Esophagus squamous epithelium (tissue), 5 donors: ENCODE measurements around the gene NHSL2. TPM values are rescaled to one million over a fixed set of nuclear protein-coding genes. Genes with fewer than 3 reads are reported as not detected.

Experiments used
- DNase-seq: peaks from one replicate; lab custom pipeline; 2025; lab: John Stamatoyannopoulos, UW
- H3K27ac ChIP-seq, 4 donors: fragments of 200-600 bp; sonication (generic); one replicate each; pipeline ENCODE4 v1.5.1; 2016 to 2019; ENCODE audit warnings: mild to moderate bottlenecking in 1 of 4
- H3K27me3 ChIP-seq, 4 donors: fragments of 200-600 bp; sonication (generic); 1 replicate in 3 of 4; 2 replicates in 1 of 4; pipeline versions ENCODE4 v1.5.1 to v1.6.0; 2017 to 2021; ENCODE audit warnings: antibody characterized with exemption in 1 of 4
- H3K36me3 ChIP-seq, 3 donors: fragments of 200-600 bp; sonication (generic); one replicate each; pipeline ENCODE4 v1.5.1; 2016 to 2019
- H3K4me1 ChIP-seq, 3 donors: fragments of 200-600 bp; sonication (generic); one replicate each; pipeline ENCODE4 v1.5.1; 2017 to 2019
- H3K4me3 ChIP-seq, 4 donors: fragments of 200-600 bp; sonication (generic); 1 replicate in 3 of 4; 2 replicates in 1 of 4; pipeline ENCODE4 v1.5.1; 2016 to 2019; ENCODE audit warnings: mild to moderate bottlenecking in 2 of 4, moderate library complexity in 1 of 4
- H3K9me3 ChIP-seq, 3 donors: fragments of 200-600 bp; sonication (generic); one replicate each; pipeline ENCODE4 v1.5.1; 2016 to 2019
- POLR2A ChIP-seq, 4 donors: fragments of 450-650 bp; IDR thresholded peaks; one replicate each; pipeline ENCODE4 v1.6.1; 2017; ENCODE audit warnings: antibody characterized with exemption in 4 of 4, mild to moderate bottlenecking in 4 of 4, moderate library complexity in 3 of 4
- WGBS, 2 donors: methylation state at CpG; one replicate each; pipeline ENCODE4 v1.1.5; 2018; 5-methylcytosine and 5-hydroxymethylcytosine counted together
- intact Hi-C: fragments of 100-400 bp; cut with DNase I; formaldehyde crosslinking; loops from one replicate; pipeline ENCODE4 v1.15.0; 2022
- total RNA-seq, 4 donors: library from RNA; depleted of rRNA; stranded (reverse); fragments of >200 nt; gene quantifications; one replicate each; pipeline ENCODE4 v1.1.0, GENCODE V29; 2016
- TF ChIP-seq, protein P1 (sequence below), 6 experiments: fragments of 450-650 bp in 4 of 6; fragments of 200-600 bp in 2 of 6; sonication (generic) in 2 of 6; IDR thresholded peaks; one replicate each; pipeline ENCODE4 v1.5.1; 2016 to 2019; ENCODE audit warnings: antibody characterized with exemption in 6 of 6, mild to moderate bottlenecking in 4 of 6, moderate library complexity in 4 of 6
- donor health status: DM: yes; HTN: yes; CAD: no.

Gene NHSL2
- total RNA-seq, 4 donors from 2014 or later, result 0.23 to 7.1 (median 1.6) TPM

DNA sequence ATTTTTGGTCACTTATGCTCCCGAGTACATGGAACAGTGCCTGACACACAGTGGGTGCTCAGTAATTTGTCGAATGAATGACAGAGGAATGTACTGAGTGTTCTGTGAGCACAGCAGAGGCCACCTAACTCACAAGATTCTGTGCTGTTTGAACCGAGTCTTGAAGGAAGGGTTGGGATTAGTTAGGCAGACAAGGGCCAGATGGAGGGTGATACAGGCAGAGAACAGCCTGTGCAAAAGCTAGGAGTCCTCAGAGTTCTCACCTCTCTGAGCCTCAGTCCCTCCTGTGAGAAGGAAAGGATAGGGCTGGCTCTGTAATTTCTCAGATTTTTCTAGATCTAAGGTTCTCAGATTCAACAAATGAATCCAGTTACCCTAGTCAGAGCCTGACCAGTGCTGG lies 108.8 kb downstream of the NHSL2 start:
- Histone ChIP-seq H3K27me3 (peaks cover 0 to 5% (median 2%) of the 10 kb centered on the region in 4 donors), H3K36me3 (no peaks in the 10 kb centered on the region), H3K4me3 (no peak overlapping the region), H3K9me3 (no peaks in the 10 kb centered on the region), H3K4me1 (peaks cover 0 to 19% (median 7%) of the 10 kb centered on the region in 3 donors), H3K27ac (peak overlapping the region in 3 of 4 donors; percentile 57 to 68 (median 62))
- DNase-seq, result no peak
- 40 to 60% methylated on average over 1 to 3 of the region's 3 CpGs for WGBS, 2 donors
- TF ChIP-seq, protein P1, sequence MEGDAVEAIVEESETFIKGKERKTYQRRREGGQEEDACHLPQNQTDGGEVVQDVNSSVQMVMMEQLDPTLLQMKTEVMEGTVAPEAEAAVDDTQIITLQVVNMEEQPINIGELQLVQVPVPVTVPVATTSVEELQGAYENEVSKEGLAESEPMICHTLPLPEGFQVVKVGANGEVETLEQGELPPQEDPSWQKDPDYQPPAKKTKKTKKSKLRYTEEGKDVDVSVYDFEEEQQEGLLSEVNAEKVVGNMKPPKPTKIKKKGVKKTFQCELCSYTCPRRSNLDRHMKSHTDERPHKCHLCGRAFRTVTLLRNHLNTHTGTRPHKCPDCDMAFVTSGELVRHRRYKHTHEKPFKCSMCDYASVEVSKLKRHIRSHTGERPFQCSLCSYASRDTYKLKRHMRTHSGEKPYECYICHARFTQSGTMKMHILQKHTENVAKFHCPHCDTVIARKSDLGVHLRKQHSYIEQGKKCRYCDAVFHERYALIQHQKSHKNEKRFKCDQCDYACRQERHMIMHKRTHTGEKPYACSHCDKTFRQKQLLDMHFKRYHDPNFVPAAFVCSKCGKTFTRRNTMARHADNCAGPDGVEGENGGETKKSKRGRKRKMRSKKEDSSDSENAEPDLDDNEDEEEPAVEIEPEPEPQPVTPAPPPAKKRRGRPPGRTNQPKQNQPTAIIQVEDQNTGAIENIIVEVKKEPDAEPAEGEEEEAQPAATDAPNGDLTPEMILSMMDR (IDR thresholded peaks at IDR 0.05), result no peak
- TF ChIP-seq POLR2A (IDR thresholded peaks at IDR 0.05), result no peak
- intact Hi-C loops, result loop anchor here (10.0 kb wide), 1 partner anchor 105 kb away; no protein-coding TSS in a partner anchor

DNA sequence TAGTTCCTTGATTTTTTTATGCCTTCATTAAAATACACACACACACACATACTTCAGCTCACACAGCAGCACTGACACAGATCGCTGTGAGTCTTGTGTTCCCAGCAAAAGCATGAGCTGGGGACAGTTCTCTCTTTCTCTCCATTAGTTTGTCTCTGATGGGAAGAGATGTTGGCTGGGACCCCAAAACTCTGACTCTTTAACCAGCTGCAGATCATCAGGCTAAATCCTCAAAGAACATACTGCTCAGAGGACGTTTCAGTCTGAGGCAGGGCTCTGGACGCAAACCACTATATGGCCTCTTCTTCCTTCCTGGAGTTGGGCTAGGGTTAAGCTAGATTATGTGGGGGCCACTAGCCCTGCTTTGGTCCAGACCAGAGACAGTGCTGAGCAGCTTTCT lies 109.6 kb downstream of the NHSL2 start:
- no peaks in the 10 kb centered on the region for H3K9me3 ChIP-seq
- DNase-seq, result no peak
- H3K27me3 ChIP-seq, result peaks cover 0 to 5% (median 2%) of the 10 kb centered on the region in 4 donors
- intact Hi-C loops, result no loop called here
- H3K36me3 ChIP-seq, result no peaks in the 10 kb centered on the region
- 32 to 56% methylated on average over 1 to 3 of the region's 3 CpGs for WGBS, 2 donors
- TF ChIP-seq, protein P1 (IDR thresholded peaks at IDR 0.05), result no peak
- TF ChIP-seq POLR2A (IDR thresholded peaks at IDR 0.05), result no peak
- no peak overlapping the region for H3K4me3 ChIP-seq
- peaks cover 0 to 19% (median 7%) of the 10 kb centered on the region in 3 donors for H3K4me1 ChIP-seq
- peak overlapping the region in 3 of 4 donors; percentile 62 to 72 (median 68) for H3K27ac ChIP-seq

- TF ChIP-seq POLR2A (IDR thresholded peaks at IDR 0.05), result no peak
- TF ChIP-seq, protein P1 (IDR thresholded peaks at IDR 0.05), result no peak
- Histone ChIP-seq H3K9me3 (no peaks in the 10 kb centered on the region), H3K27me3 (peaks cover 0 to 5% (median 2%) of the 10 kb centered on the region in 4 donors), H3K4me1 (peaks cover 0 to 19% (median 7%) of the 10 kb centered on the region in 3 donors), H3K4me3 (no peak overlapping the region), H3K27ac (peak overlapping the region in 3 of 4 donors; percentile 62 to 72 (median 68)), H3K36me3 (no peaks in the 10 kb centered on the region)
- DNase-seq, result no peak
- intact Hi-C loops, result no loop called here
- 76% methylated on average over 3 of the region's 3 CpGs; no CpG with 5 or more reads in 1 of the 2 donors for WGBS, 2 donors
Observed at GRCh38 chrX:72020788-72021187, 110.1 kb downstream of the NHSL2 start.

GRCh38 chrX:72021975-72022374 lies 111.3 kb downstream of the NHSL2 start:
- Histone ChIP-seq H3K4me3 (no peak overlapping the region), H3K4me1 (peaks cover 0 to 19% (median 7%) of the 10 kb centered on the region in 3 donors), H3K36me3 (no peaks in the 10 kb centered on the region), H3K27me3 (peaks cover 0 to 5% (median 2%) of the 10 kb centered on the region in 4 donors), H3K9me3 (no peaks in the 10 kb centered on the region), H3K27ac (no peak overlapping the region)
- no peak for TF ChIP-seq POLR2A (IDR thresholded peaks at IDR 0.05)
- TF ChIP-seq, protein P1 (IDR thresholded peaks at IDR 0.05), result peak in 4 of 6 experiments; percentile 9 to 36 (median 26)
- intact Hi-C loops, result no loop called here
- WGBS, 2 donors, result 36 to 100% methylated on average over 1 to 2 of the region's 2 CpGs
- DNase-seq, result no peak

GRCh38 chrX:72023071-72023470 lies 112.4 kb downstream of the NHSL2 start:
- H3K4me1 ChIP-seq, result peaks cover 0 to 16% (median 5%) of the 10 kb centered on the region in 3 donors
- no peak for DNase-seq
- no peak overlapping the region for H3K4me3 ChIP-seq
- H3K36me3 ChIP-seq, result no peaks in the 10 kb centered on the region
- WGBS, 2 donors, result 46 to 67% methylated on average over 2 of the region's 2 CpGs
- H3K27me3 ChIP-seq, result peaks cover 0 to under 1% (median 0%) of the 10 kb centered on the region in 4 donors
- no peak overlapping the region for H3K27ac ChIP-seq
- no peaks in the 10 kb centered on the region for H3K9me3 ChIP-seq
- no peak for TF ChIP-seq POLR2A (IDR thresholded peaks at IDR 0.05)
- intact Hi-C loops, result no loop called here
